Measurements from ENCODE around the gene ALPK3.

ALPK3 gene

DNA sequence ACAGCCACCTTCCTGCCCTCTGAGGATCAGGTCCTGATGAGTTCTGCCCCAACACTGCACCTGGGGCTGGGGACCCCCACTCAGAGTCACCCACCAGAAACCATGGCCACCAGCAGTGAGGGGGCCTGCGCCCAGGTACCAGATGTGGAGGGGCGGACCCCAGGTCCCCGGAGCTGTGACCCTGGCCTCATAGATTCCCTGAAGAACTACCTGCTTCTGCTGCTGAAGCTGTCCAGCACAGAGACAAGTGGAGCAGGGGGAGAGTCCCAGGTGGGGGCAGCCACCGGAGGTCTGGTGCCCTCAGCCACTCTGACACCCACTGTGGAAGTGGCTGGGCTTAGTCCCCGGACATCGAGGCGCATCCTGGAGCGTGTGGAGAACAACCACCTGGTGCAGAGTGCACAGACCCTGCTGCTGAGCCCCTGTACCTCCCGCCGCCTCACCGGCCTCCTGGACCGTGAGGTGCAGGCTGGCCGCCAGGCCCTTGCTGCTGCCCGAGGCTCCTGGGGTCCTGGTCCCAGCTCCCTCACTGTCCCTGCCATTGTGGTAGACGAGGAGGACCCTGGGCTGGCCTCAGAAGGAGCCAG, 40.4 kb downstream of the ALPK3 start:
- Histone ChIP-seq H3K36me3 (ENCODE audit: control insufficient read depth, insufficient read depth, low read length) (peaks cover 17% of the 10 kb centered on the region), H3K27me3 (ENCODE audit: control insufficient read depth, insufficient read depth, low read length) (no peaks in the 10 kb centered on the region), H3K9ac (ENCODE audit: low read depth, low read length) (no peak overlapping the region), H3K4me1 (ENCODE audit: control insufficient read depth, insufficient read depth, low read length) (no peaks in the 10 kb centered on the region), H3K4me3 (ENCODE audit: low read depth, low read length) (no peak overlapping the region), H3K9me3 (ENCODE audit: control insufficient read depth, insufficient read depth, low read length) (no peaks in the 10 kb centered on the region)

DNA sequence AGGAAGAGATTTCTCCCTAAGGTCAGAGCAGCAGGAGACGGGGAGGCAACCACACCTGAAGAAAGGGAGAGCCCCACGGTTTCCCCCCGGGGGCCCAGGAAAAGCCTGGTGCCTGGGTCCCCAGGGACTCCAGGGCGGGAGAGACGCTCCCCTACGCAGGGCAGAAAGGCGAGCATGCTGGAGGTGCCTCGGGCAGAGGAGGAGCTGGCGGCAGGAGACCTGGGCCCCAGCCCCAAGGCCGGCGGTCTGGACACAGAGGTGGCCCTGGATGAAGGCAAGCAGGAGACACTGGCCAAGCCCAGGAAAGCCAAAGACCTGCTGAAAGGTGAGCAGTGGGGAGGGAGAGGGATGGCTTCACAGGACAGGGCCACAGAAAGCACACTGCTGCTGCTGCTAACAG, 41.1 kb downstream of the ALPK3 start:
- no peak overlapping the region for H3K9ac ChIP-seq (ENCODE audit: low read depth, low read length)
- no peak overlapping the region for H3K4me3 ChIP-seq (ENCODE audit: low read depth, low read length)
- peaks cover 17% of the 10 kb centered on the region for H3K36me3 ChIP-seq (ENCODE audit: control insufficient read depth, insufficient read depth, low read length)

GRCh38 chr15:84859144-84859543, 42.0 kb downstream of the ALPK3 start:
- no peak overlapping the region for H3K4me3 ChIP-seq (ENCODE audit: low read depth, low read length)
- H3K9ac ChIP-seq (ENCODE audit: low read depth, low read length): no peak overlapping the region
- H3K4me1 ChIP-seq (ENCODE audit: control insufficient read depth, insufficient read depth, low read length): no peaks in the 10 kb centered on the region
- no peaks in the 10 kb centered on the region for H3K9me3 ChIP-seq (ENCODE audit: control insufficient read depth, insufficient read depth, low read length)
- H3K27me3 ChIP-seq (ENCODE audit: control insufficient read depth, insufficient read depth, low read length): no peaks in the 10 kb centered on the region
- peaks cover 17% of the 10 kb centered on the region for H3K36me3 ChIP-seq (ENCODE audit: control insufficient read depth, insufficient read depth, low read length)

More for the DNA sequence above, 41.1 kb downstream of the ALPK3 start:
- Histone ChIP-seq H3K9me3 (ENCODE audit: control insufficient read depth, insufficient read depth, low read length) (no peaks in the 10 kb centered on the region), H3K4me1 (ENCODE audit: control insufficient read depth, insufficient read depth, low read length) (no peaks in the 10 kb centered on the region), H3K27me3 (ENCODE audit: control insufficient read depth, insufficient read depth, low read length) (no peaks in the 10 kb centered on the region)

GRCh38 chr15:84859651-84860050, 42.5 kb downstream of the ALPK3 start:
- Histone ChIP-seq H3K9me3 (ENCODE audit: control insufficient read depth, insufficient read depth, low read length) (no peaks in the 10 kb centered on the region), H3K4me1 (ENCODE audit: control insufficient read depth, insufficient read depth, low read length) (no peaks in the 10 kb centered on the region), H3K9ac (ENCODE audit: low read depth, low read length) (no peak overlapping the region), H3K27me3 (ENCODE audit: control insufficient read depth, insufficient read depth, low read length) (no peaks in the 10 kb centered on the region), H3K4me3 (ENCODE audit: low read depth, low read length) (no peak overlapping the region), H3K36me3 (ENCODE audit: control insufficient read depth, insufficient read depth, low read length) (peaks cover 17% of the 10 kb centered on the region)

GRCh38 chr15:84861781-84862180, 44.6 kb downstream of the ALPK3 start:
- H3K27me3 ChIP-seq (ENCODE audit: control insufficient read depth, insufficient read depth, low read length): no peaks in the 10 kb centered on the region
- peaks cover 10% of the 10 kb centered on the region for H3K36me3 ChIP-seq (ENCODE audit: control insufficient read depth, insufficient read depth, low read length)

GRCh38 chr15:84862214-84862975, 45.2 kb downstream of the ALPK3 start:
- no peaks in the 10 kb centered on the region for H3K9me3 ChIP-seq (ENCODE audit: control insufficient read depth, insufficient read depth, low read length)
- no peaks in the 10 kb centered on the region for H3K4me1 ChIP-seq (ENCODE audit: control insufficient read depth, insufficient read depth, low read length)
- peaks cover 4% of the 10 kb centered on the region for H3K36me3 ChIP-seq (ENCODE audit: control insufficient read depth, insufficient read depth, low read length)
- H3K4me3 ChIP-seq (ENCODE audit: low read depth, low read length): no peak overlapping the region
- no peaks in the 10 kb centered on the region for H3K27me3 ChIP-seq (ENCODE audit: control insufficient read depth, insufficient read depth, low read length)
- no peak overlapping the region for H3K9ac ChIP-seq (ENCODE audit: low read depth, low read length)

More at GRCh38 chr15:84861781-84862180, 44.6 kb downstream of the ALPK3 start:
- no peaks in the 10 kb centered on the region for H3K4me1 ChIP-seq (ENCODE audit: control insufficient read depth, insufficient read depth, low read length)
- no peak overlapping the region for H3K9ac ChIP-seq (ENCODE audit: low read depth, low read length)
- H3K9me3 ChIP-seq (ENCODE audit: control insufficient read depth, insufficient read depth, low read length): no peaks in the 10 kb centered on the region
- no peak overlapping the region for H3K4me3 ChIP-seq (ENCODE audit: low read depth, low read length)

- H3K4me3 ChIP-seq (ENCODE audit: low read depth, low read length): no peak overlapping the region
- no peaks in the 10 kb centered on the region for H3K4me1 ChIP-seq (ENCODE audit: control insufficient read depth, insufficient read depth, low read length)
- no peak overlapping the region for H3K9ac ChIP-seq (ENCODE audit: low read depth, low read length)
- H3K27me3 ChIP-seq (ENCODE audit: control insufficient read depth, insufficient read depth, low read length): no peaks in the 10 kb centered on the region
- H3K9me3 ChIP-seq (ENCODE audit: control insufficient read depth, insufficient read depth, low read length): no peaks in the 10 kb centered on the region
- H3K36me3 ChIP-seq (ENCODE audit: control insufficient read depth, insufficient read depth, low read length): peaks cover 4% of the 10 kb centered on the region
Measured at GRCh38 chr15:84863565-84864443, 46.6 kb downstream of the ALPK3 start.

DNA sequence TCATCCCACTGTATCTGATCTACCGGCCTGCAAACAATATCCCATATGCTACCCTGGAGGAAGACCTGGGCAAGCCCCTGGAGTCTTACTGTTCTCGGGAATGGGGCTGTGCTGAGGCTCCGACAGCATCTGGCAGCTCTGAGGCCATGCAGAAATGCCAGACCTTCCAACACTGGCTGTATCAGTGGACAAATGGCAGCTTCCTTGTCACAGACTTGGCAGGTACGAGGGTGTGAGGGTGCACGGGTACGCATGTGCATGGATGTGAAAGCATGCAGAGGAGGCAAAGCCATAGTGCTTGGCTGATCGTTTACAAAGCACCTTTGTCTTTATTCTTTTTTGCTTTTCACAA, 47.3 kb downstream of the ALPK3 start:
- no peaks in the 10 kb centered on the region for H3K4me1 ChIP-seq (ENCODE audit: control insufficient read depth, insufficient read depth, low read length)
- no peaks in the 10 kb centered on the region for H3K9me3 ChIP-seq (ENCODE audit: control insufficient read depth, insufficient read depth, low read length)
- H3K4me3 ChIP-seq (ENCODE audit: low read depth, low read length): no peak overlapping the region
- H3K36me3 ChIP-seq (ENCODE audit: control insufficient read depth, insufficient read depth, low read length): no peaks in the 10 kb centered on the region
- no peak overlapping the region for H3K9ac ChIP-seq (ENCODE audit: low read depth, low read length)
- H3K27me3 ChIP-seq (ENCODE audit: control insufficient read depth, insufficient read depth, low read length): no peaks in the 10 kb centered on the region

DNA sequence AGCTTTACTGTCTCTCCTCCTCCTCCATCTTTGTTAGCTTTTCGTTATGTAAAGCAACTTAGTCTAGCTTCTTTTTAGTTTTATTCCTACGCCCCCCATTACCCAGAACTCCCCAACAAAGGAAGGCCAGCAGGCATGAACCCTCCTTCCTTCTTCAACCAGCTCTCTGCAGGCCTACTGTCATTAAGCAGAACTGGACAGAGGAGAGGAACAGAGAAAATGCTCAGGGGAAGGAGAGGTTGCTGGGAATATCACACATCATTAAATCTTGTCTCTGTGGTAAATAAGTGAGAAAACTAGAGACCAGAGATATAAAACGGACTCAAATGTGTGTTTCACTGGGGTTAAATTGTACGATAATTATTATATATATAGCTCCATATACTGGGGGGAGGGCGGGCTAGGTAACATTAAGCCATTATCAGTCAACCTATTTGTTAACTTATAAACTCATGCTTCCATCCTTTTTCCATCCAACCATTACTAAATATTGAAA, 48.0 kb downstream of the ALPK3 start:
- H3K4me3 ChIP-seq (ENCODE audit: low read depth, low read length): no peak overlapping the region
- H3K9me3 ChIP-seq (ENCODE audit: control insufficient read depth, insufficient read depth, low read length): no peaks in the 10 kb centered on the region
- H3K36me3 ChIP-seq (ENCODE audit: control insufficient read depth, insufficient read depth, low read length): no peaks in the 10 kb centered on the region
- no peak overlapping the region for H3K9ac ChIP-seq (ENCODE audit: low read depth, low read length)
- no peaks in the 10 kb centered on the region for H3K4me1 ChIP-seq (ENCODE audit: control insufficient read depth, insufficient read depth, low read length)
- no peaks in the 10 kb centered on the region for H3K27me3 ChIP-seq (ENCODE audit: control insufficient read depth, insufficient read depth, low read length)

DNA sequence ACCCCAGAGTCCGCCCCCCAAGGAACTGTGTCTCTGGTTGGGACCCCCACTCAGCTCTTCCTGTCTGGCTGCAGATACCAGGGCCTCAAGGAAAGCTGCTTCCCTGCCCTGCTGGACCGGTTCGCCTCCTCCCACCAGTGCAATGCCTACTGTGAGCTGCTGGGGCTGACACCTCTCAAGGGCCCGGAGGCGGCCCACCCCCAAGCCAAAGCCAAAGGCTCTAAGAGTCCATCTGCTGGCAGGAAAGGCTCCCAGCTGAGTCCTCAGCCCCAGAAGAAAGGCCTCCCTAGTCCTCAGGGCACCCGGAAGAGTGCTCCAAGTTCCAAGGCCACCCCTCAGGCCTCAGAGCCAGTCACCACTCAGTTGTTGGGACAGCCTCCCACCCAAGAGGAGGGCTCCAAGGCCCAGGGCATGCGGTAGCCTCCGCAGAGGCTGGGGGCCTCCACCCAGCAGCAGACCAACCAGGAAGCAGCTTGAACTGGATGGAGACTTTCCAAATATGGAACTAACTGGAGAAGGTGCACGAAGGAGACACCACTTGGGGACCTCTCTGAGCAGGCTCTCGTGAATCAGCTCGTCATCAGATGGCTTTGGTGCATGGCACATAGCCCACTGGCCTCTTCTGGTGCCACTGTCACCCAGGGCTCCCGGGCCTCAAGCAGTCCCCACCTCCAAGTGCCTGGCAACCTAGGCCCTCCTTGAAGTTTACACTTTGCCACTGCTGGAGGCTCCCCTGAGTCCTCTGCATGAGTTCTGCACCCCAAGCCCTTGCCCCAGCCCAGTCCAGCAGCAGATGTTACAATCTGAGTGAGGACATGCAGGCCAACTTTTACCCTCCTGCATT, 51.1 kb downstream of the ALPK3 start:
- Histone ChIP-seq H3K4me3 (ENCODE audit: low read depth, low read length) (no peak overlapping the region), H3K9ac (ENCODE audit: low read depth, low read length) (no peak overlapping the region), H3K9me3 (ENCODE audit: control insufficient read depth, insufficient read depth, low read length) (no peaks in the 10 kb centered on the region), H3K27me3 (ENCODE audit: control insufficient read depth, insufficient read depth, low read length) (no peaks in the 10 kb centered on the region), H3K36me3 (ENCODE audit: control insufficient read depth, insufficient read depth, low read length) (no peaks in the 10 kb centered on the region), H3K4me1 (ENCODE audit: control insufficient read depth, insufficient read depth, low read length) (no peaks in the 10 kb centered on the region)

GRCh38 chr15:84869510-84869909, 52.4 kb downstream of the ALPK3 start:
- Histone ChIP-seq H3K9ac (ENCODE audit: low read depth, low read length) (no peak overlapping the region), H3K27me3 (ENCODE audit: control insufficient read depth, insufficient read depth, low read length) (no peaks in the 10 kb centered on the region), H3K36me3 (ENCODE audit: control insufficient read depth, insufficient read depth, low read length) (no peaks in the 10 kb centered on the region), H3K4me3 (ENCODE audit: low read depth, low read length) (no peak overlapping the region), H3K9me3 (ENCODE audit: control insufficient read depth, insufficient read depth, low read length) (no peaks in the 10 kb centered on the region), H3K4me1 (ENCODE audit: control insufficient read depth, insufficient read depth, low read length) (no peaks in the 10 kb centered on the region)

All from iPS-15b (cell line).